Duodenal mucosa (tissue), 2 donors: Measurements from ENCODE around the gene SUPT16H.
A peak's percentile ranks its signal among the peaks of the same experiment; 100 is the strongest.

Experiments
- H3K27ac ChIP-seq: one replicate; pipeline ENCODE4 v1.7.0; 2013; ENCODE audit warnings: low read depth, low read length
- H3K27me3 ChIP-seq, 2 donors: one replicate each; pipeline ENCODE4 v1.7.0; 2013; ENCODE audit warnings: low read length in 2 of 2, control low read depth in 1 of 2; ENCODE audit not compliant: insufficient read depth in 2 of 2, control insufficient read depth in 1 of 2
- H3K36me3 ChIP-seq, 2 donors: one replicate each; pipeline ENCODE4 v1.7.0; 2013; ENCODE audit warnings: low read length in 2 of 2, control low read depth in 1 of 2; ENCODE audit not compliant: insufficient read depth in 2 of 2, control insufficient read depth in 1 of 2
- H3K4me1 ChIP-seq, 2 donors: one replicate each; pipeline ENCODE4 v1.7.0; 2013; ENCODE audit warnings: low read length in 2 of 2, control low read depth in 1 of 2; ENCODE audit not compliant: insufficient read depth in 2 of 2, control insufficient read depth in 1 of 2
- H3K4me3 ChIP-seq, 2 donors: one replicate each; pipeline ENCODE4 v1.7.0; 2013; ENCODE audit warnings: low read length in 2 of 2, low read depth in 1 of 2
- H3K9ac ChIP-seq, 2 donors: one replicate each; pipeline ENCODE4 v1.7.0; 2013; ENCODE audit warnings: low read length in 2 of 2, low read depth in 1 of 2
- H3K9me3 ChIP-seq, 2 donors: one replicate each; pipeline ENCODE4 v1.7.0; 2013; ENCODE audit warnings: low read length in 2 of 2, control low read depth in 1 of 2; ENCODE audit not compliant: control insufficient read depth in 1 of 2

SUPT16H gene

GRCh38 chr14:21383848-21384493, at the start of gene SUPT16H:
TSS of gene SUPT16H (minus strand) at chr14:21384019. CDS start at chr14:21383927, 92 bp downstream.
- peak within 1 kb of the TSS; percentile 97 to 100 for H3K4me3 ChIP-seq
- H3K9me3 ChIP-seq: no peaks in the 10 kb centered on the region
- peak within 1 kb of the TSS; percentile 82 for H3K27ac ChIP-seq
- H3K36me3 ChIP-seq: peaks cover 13 to 17% of the 10 kb centered on the region in 2 donors
- H3K27me3 ChIP-seq: no peaks in the 10 kb centered on the region
- peak within 1 kb of the TSS; percentile 77 to 94 for H3K9ac ChIP-seq
- peaks cover 18 to 24% of the 10 kb centered on the region in 2 donors for H3K4me1 ChIP-seq

- H3K27ac ChIP-seq: no peak overlapping the region
- no peak overlapping the region for H3K9ac ChIP-seq
- H3K9me3 ChIP-seq: no peaks in the 10 kb centered on the region
- no peak overlapping the region for H3K4me3 ChIP-seq
- H3K4me1 ChIP-seq: peaks cover 3 to 6% of the 10 kb centered on the region in 2 donors
- H3K36me3 ChIP-seq: peaks cover 33 to 56% of the 10 kb centered on the region in 2 donors
- no peaks in the 10 kb centered on the region for H3K27me3 ChIP-seq
Observed at GRCh38 chr14:21431126-21431525, 47.3 kb upstream of the SUPT16H start.

- H3K9me3 ChIP-seq: no peaks in the 10 kb centered on the region
- H3K36me3 ChIP-seq: peaks cover 48 to 74% of the 10 kb centered on the region in 2 donors
- no peak overlapping the region for H3K4me3 ChIP-seq
- H3K27me3 ChIP-seq: no peaks in the 10 kb centered on the region
- H3K9ac ChIP-seq: no peak overlapping the region
- H3K4me1 ChIP-seq: no peaks in the 10 kb centered on the region
- H3K27ac ChIP-seq: no peak overlapping the region
Observed at GRCh38 chr14:21428930-21429329, 45.1 kb upstream of the SUPT16H start.

GRCh38 chr14:21426692-21427091, 42.9 kb upstream of the SUPT16H start:
- peaks cover 60 to 93% of the 10 kb centered on the region in 2 donors for H3K36me3 ChIP-seq
- H3K4me3 ChIP-seq: no peak overlapping the region
- H3K4me1 ChIP-seq: no peaks in the 10 kb centered on the region
- H3K9me3 ChIP-seq: no peaks in the 10 kb centered on the region
- no peak overlapping the region for H3K9ac ChIP-seq
- no peak overlapping the region for H3K27ac ChIP-seq
- H3K27me3 ChIP-seq: no peaks in the 10 kb centered on the region

GRCh38 chr14:21419528-21419927, 35.7 kb upstream of the SUPT16H start:
- Histone ChIP-seq H3K9me3 (no peaks in the 10 kb centered on the region), H3K27ac (no peak overlapping the region), H3K4me1 (no peaks in the 10 kb centered on the region), H3K36me3 (peaks cover 33 to 58% of the 10 kb centered on the region in 2 donors), H3K4me3 (no peak overlapping the region), H3K27me3 (no peaks in the 10 kb centered on the region), H3K9ac (no peak overlapping the region)

- Histone ChIP-seq H3K4me1 (no peaks in the 10 kb centered on the region), H3K36me3 (peaks cover 41 to 58% of the 10 kb centered on the region in 2 donors), H3K9ac (no peak overlapping the region)
Observed at GRCh38 chr14:21415329-21415728, 31.5 kb upstream of the SUPT16H start.

GRCh38 chr14:21414137-21414631, 30.4 kb upstream of the SUPT16H start:
- Histone ChIP-seq H3K9ac (no peak overlapping the region), H3K4me1 (no peaks in the 10 kb centered on the region), H3K4me3 (no peak overlapping the region), H3K27ac (no peak overlapping the region), H3K27me3 (no peaks in the 10 kb centered on the region), H3K9me3 (no peaks in the 10 kb centered on the region), H3K36me3 (peaks cover 45 to 61% of the 10 kb centered on the region in 2 donors)

More at GRCh38 chr14:21415329-21415728, 31.5 kb upstream of the SUPT16H start:
- Histone ChIP-seq H3K27ac (no peak overlapping the region), H3K27me3 (no peaks in the 10 kb centered on the region), H3K9me3 (no peaks in the 10 kb centered on the region), H3K4me3 (no peak overlapping the region)

- Histone ChIP-seq H3K9ac (no peak overlapping the region), H3K9me3 (no peaks in the 10 kb centered on the region), H3K36me3 (peaks cover 63 to 95% of the 10 kb centered on the region in 2 donors), H3K27me3 (no peaks in the 10 kb centered on the region), H3K27ac (no peak overlapping the region), H3K4me3 (no peak overlapping the region), H3K4me1 (no peaks in the 10 kb centered on the region)
Observed at GRCh38 chr14:21408147-21408546, 24.3 kb upstream of the SUPT16H start.

- no peak overlapping the region for H3K27ac ChIP-seq
- no peaks in the 10 kb centered on the region for H3K4me1 ChIP-seq
- H3K27me3 ChIP-seq: no peaks in the 10 kb centered on the region
- H3K9ac ChIP-seq: no peak overlapping the region
- no peak overlapping the region for H3K4me3 ChIP-seq
- H3K9me3 ChIP-seq: no peaks in the 10 kb centered on the region
- H3K36me3 ChIP-seq: peaks cover 70 to 98% of the 10 kb centered on the region in 2 donors
Observed at GRCh38 chr14:21406213-21406612, 22.4 kb upstream of the SUPT16H start.

- Histone ChIP-seq H3K36me3 (peaks cover 76 to 98% of the 10 kb centered on the region in 2 donors), H3K9ac (no peak overlapping the region), H3K27me3 (no peaks in the 10 kb centered on the region), H3K4me1 (no peaks in the 10 kb centered on the region), H3K9me3 (no peaks in the 10 kb centered on the region), H3K4me3 (no peak overlapping the region), H3K27ac (no peak overlapping the region)
Observed at GRCh38 chr14:21405097-21405496, 21.3 kb upstream of the SUPT16H start.
